HG02642 (cell line): ENCODE measurements around the gene NR5A2.

Experiments used
- ATAC-seq: cut with Tn5 transposase; IDR thresholded peaks from one replicate; pipeline ENCODE4 v1.9.1; 2021; ENCODE audit warnings: mild to moderate bottlenecking; ENCODE audit not compliant: unreplicated experiment, poor library complexity

Gene NR5A2

GRCh38 chr1:200154069-200154767 is 126.7 kb downstream of the NR5A2 start:
- ATAC-seq, result peak; percentile 89

GRCh38 chr1:200157715-200158114 is 130.2 kb downstream of the NR5A2 start:
- no peak for ATAC-seq

GRCh38 chr1:200161801-200162200 is 134.3 kb downstream of the NR5A2 start:
- ATAC-seq, result no peak

DNA sequence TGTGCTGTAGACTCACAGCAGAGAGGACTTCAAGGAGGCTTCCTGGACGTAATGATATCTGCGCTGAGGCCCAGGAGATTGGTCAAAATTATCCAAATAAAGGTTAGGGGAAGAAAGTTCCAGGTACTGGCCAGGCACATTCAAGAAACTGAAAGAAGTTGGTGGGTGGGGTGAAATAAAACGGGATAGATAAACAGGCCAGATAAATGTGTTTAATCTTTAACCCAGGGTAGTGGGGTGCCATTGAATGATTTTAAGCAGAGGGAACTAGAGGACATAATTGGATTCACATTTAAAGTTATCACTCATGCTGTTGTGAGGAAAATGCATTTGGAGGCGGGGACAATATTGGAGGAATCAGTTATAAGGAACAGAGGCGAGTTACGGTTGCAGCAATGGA is 134.7 kb downstream of the NR5A2 start:
- ATAC-seq, result no peak

DNA sequence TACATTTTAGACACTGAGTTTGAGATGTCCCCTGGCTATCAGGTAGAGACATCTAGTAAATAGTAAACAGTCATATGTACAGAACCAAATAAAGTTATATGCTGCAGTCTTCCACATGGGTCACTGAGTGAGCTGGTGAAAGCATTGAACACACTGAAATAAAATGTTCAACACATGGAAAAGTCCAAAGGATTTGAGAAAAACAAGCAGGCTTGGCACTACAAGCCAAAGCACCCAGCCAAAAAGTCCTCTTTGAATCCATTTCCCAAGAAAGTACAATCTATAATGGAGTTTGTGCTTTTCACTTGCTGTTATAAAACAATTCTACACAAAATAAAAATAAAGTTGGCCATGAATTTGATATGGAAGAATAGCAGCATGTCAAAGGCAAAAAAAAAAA is 135.4 kb downstream of the NR5A2 start:
- ATAC-seq, result no peak

DNA sequence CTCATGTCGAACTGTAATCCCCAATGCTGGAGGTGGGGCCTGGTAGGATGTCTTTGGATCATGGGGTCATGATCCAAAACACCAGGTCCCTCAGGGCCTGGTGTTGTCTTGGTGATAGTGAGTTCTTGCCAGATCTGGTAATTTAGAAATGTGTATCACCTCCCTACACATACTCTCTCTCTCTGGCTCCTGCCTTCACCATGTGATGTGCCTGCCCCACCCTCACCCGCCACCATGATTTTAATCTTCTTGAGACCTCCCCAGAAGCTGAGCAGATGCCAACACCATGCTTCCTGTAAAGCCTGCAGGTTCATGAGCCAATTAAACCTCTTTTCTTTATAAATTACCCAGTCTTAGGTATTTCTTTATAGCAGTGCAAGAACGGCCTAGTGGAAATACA is 136.4 kb downstream of the NR5A2 start:
- ATAC-seq, result no peak

GRCh38 chr1:200165493-200166220 is 138.1 kb downstream of the NR5A2 start:
- no peak for ATAC-seq

DNA sequence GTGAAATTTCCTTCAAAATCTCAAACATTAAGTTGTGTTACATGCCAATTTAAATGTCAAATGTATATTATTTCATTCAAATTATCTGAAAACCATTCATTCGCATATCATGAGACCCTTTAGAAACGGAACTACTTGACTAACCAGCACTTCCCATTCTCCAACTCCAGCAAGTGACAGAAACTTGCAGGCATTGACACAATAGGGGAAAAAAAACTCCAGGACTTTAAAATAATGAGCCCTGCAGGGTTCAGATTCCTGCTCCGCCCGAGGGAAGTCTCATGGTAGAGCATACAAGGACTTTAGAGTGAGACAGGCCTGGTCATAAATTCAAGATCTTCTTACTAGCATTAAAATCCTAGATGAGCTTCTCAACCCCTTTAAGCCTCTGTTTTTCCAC is 138.9 kb downstream of the NR5A2 start:
- no peak for ATAC-seq

- ATAC-seq, result no peak
Observed at GRCh38 chr1:200168926-200169325, 141.4 kb downstream of the NR5A2 start.

GRCh38 chr1:200172311-200172710 is 144.8 kb downstream of the NR5A2 start:
- no peak for ATAC-seq

- ATAC-seq, result no peak
Observed at GRCh38 chr1:200173097-200173618, 145.6 kb downstream of the NR5A2 start.

DNA sequence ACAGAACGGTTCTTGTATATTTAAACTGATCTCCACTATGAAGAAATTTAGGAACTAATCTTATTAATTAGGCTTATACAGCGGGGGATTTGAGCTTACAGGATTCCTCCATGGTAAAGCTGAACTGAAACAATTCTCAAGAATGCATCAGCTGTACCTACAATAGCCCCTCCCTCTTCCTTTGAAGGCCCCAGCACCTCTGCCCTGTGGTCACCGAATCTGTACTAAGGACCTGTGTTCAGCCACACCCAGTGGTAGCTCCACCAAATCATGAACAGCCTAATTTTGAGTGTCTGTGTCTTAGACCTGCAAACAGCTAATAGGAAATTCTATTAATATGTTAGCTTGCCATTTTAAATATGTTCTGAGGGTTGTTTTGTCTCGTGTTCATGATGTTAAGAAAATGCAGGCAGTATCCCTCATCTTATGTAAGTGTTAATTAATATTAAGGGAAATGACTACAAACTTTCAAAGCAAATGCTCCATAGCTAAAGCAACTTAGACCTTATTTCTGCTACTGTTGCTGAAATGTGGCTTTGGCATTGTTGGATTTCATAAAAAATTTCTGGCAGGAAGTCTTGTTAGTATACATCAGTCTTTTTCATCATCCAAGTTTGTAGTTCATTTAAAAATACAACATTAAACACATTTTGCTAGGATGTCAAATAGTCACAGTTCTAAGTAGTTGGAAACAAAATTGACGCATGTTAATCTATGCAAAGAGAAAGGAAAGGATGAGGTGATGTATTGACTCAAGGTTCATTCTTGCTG is 147.2 kb downstream of the NR5A2 start:
- ATAC-seq, result no peak

DNA sequence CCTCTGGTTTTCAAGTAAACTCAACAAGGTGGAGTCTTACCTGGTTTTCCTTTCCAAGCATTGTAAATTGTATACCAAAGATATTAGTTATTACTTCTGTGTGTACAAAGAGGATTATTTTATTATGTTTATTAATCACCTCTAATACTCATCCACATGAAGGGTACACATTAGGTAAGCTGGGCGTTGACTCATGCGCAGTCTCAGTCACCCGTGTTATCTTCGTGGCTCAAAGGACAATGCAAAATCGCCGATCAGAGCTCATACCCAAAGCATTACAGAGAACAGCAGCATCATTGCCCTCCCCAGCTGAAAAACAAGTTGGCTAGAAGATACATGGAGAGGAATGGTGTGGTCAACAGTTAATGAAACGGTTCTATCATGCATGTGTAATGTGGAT is 148.7 kb downstream of the NR5A2 start:
- no peak for ATAC-seq

GRCh38 chr1:200176798-200177197 is 149.3 kb downstream of the NR5A2 start:
- ATAC-seq, result no peak

- no peak for ATAC-seq
Observed at GRCh38 chr1:200178340-200178739, 150.8 kb downstream of the NR5A2 start.

- no peak for ATAC-seq
Observed at GRCh38 chr1:200179126-200179780, 151.7 kb downstream of the NR5A2 start.

- no peak for ATAC-seq
Observed at GRCh38 chr1:200179781-200180160, 152.3 kb downstream of the NR5A2 start.

DNA sequence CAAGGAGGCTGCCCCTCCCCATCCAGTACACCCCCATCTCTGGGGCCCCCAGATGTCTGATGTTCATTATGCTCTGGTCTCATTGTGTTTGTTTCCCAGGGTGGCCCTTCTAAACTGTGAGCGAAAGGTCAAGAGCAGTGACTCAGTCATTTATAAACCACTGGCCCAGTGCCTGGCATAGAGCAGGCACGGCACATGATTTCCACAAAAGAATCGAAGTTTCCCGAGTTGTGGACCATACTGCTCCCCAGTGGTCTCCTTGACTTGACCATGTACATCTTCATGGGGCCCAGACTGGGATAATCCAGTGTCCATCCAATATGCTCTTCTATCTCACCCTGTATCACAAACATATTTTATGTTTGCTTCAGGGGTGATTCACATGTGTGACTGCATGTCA is 153.3 kb downstream of the NR5A2 start:
- ATAC-seq, result no peak

GRCh38 chr1:200181861-200182260 is 154.4 kb downstream of the NR5A2 start:
- ATAC-seq, result no peak

- ATAC-seq, result no peak
Observed at GRCh38 chr1:200182701-200183100, 155.2 kb downstream of the NR5A2 start.

DNA sequence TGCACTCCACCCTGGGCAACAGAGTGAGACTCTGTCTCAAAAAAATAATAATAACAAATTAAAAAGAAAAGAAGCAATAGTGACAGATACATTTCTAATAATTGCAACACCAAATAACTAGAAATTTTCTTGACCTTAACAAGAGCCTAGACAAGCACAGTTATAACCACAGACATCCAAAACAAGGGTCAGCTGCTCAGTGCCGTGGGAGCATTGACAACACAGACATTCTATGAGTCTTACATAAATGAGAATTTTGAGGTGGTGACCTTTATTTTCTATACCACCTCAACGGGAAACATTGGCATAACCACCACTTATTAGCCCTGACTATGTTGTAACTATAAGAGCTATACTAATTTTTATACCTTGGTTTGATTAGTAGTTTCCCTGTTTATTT is 156.1 kb downstream of the NR5A2 start:
- no peak for ATAC-seq
